Measurements from ENCODE around the gene LRRC27. TPM values are rescaled to one million over a fixed set of nuclear protein-coding genes. Genes with fewer than 3 reads are reported as not detected.

Gene LRRC27
- total RNA-seq, 6 experiments from 2014 or later, result 2.2 to 5.4 (median 3.2) TPM

- Histone ChIP-seq H3K27me3 (no peaks in the 10 kb centered on the region), H3K4me1 (peaks cover 0 to 5% (median 0%) of the 10 kb centered on the region in 4 donors), H3K9me3 (no peaks in the 10 kb centered on the region), H3K36me3 (no peaks in the 10 kb centered on the region), H3K27ac (no peak overlapping the region), H3K4me3 (no peak overlapping the region)
- 91% methylated on average over 5 of the region's 5 CpGs for WGBS (ENCODE audit: insufficient coverage, low coverage, low lambda C conversion rate, missing lambda C conversion rate)
- ATAC-seq (no peak), DNase-seq (no peak)
- intact Hi-C loops (cut with DNase I), result no loop called here
- TF ChIP-seq POLR2A (IDR thresholded peaks at IDR 0.05) (no peak), CTCF (IDR thresholded peaks at IDR 0.05) (no peak)
Observed at GRCh38 chr10:132415255-132415654, 83.3 kb downstream of the LRRC27 start.

- no peak for TF ChIP-seq CTCF (IDR thresholded peaks at IDR 0.05)
- TF ChIP-seq POLR2A (IDR thresholded peaks at IDR 0.05), result no peak
- intact Hi-C loops (cut with DNase I), result no loop called here
- H3K27ac ChIP-seq, result no peak overlapping the region
- 100% methylated on average over 1 of the region's 22 CpGs for WGBS (ENCODE audit: insufficient coverage, low coverage, low lambda C conversion rate, missing lambda C conversion rate)
- ATAC-seq (no peak), DNase-seq (no peak)
- no peak overlapping the region for H3K4me3 ChIP-seq
- peaks cover 0 to 5% (median 0%) of the 10 kb centered on the region in 4 donors for H3K4me1 ChIP-seq
- no peaks in the 10 kb centered on the region for H3K27me3 ChIP-seq
- H3K9me3 ChIP-seq, result no peaks in the 10 kb centered on the region
- no peaks in the 10 kb centered on the region for H3K36me3 ChIP-seq
Observed at GRCh38 chr10:132415956-132416355, 84.0 kb downstream of the LRRC27 start.

- H3K9me3 ChIP-seq, result no peaks in the 10 kb centered on the region
- no peak overlapping the region for H3K27ac ChIP-seq
- no peak for DNase-seq
- no peak overlapping the region for H3K4me3 ChIP-seq
- TF ChIP-seq POLR2A (IDR thresholded peaks at IDR 0.05) (no peak), CTCF (IDR thresholded peaks at IDR 0.05) (no peak)
- peaks cover 0 to 1% (median 0%) of the 10 kb centered on the region in 4 donors for H3K4me1 ChIP-seq
- no CpG with 5 or more reads among the region's 32 CpGs for WGBS (ENCODE audit: insufficient coverage, low coverage, low lambda C conversion rate, missing lambda C conversion rate)
- H3K27me3 ChIP-seq, result no peaks in the 10 kb centered on the region
- ATAC-seq, result no peak
- intact Hi-C loops (cut with DNase I), result no loop called here
- H3K36me3 ChIP-seq, result no peaks in the 10 kb centered on the region
Observed at GRCh38 chr10:132416566-132417256, 84.7 kb downstream of the LRRC27 start.

- no peak overlapping the region for H3K4me3 ChIP-seq
- 75% methylated on average over 1 of the region's 26 CpGs for WGBS (ENCODE audit: insufficient coverage, low coverage, low lambda C conversion rate, missing lambda C conversion rate)
- H3K27ac ChIP-seq, result no peak overlapping the region
- ATAC-seq (peak in 1 of 4 donors; percentile 15), DNase-seq (no peak)
- peaks cover 0 to 6% (median 0%) of the 10 kb centered on the region in 4 donors for H3K4me1 ChIP-seq
- intact Hi-C loops (cut with DNase I), result no loop called here
- no peak for TF ChIP-seq POLR2A (IDR thresholded peaks at IDR 0.05)
- TF ChIP-seq CTCF (IDR thresholded peaks at IDR 0.05), result no peak
- no peaks in the 10 kb centered on the region for H3K27me3 ChIP-seq
- no peaks in the 10 kb centered on the region for H3K9me3 ChIP-seq
- H3K36me3 ChIP-seq, result no peaks in the 10 kb centered on the region
Observed at GRCh38 chr10:132417257-132417910, 85.4 kb downstream of the LRRC27 start.
